Activated CD8-positive, alpha-beta memory T cell treated with anti-CD3 and anti-CD28 coated beads for 4 hours (primary cell): ENCODE data around the gene TPPP2.
A peak's percentile ranks its signal among the peaks of the same experiment; 100 is the strongest.

Experiments used
- DNase-seq, 2 donors: peaks; one replicate each; pipeline ENCODE4 v3.0.0-alpha.2; 2020; ENCODE audit warnings: low read depth in 2 of 2

TPPP2 gene

GRCh38 chr14:21057803-21058675 lies 28.0 kb downstream of the TPPP2 start, which contains the start of gene RNASE8:
Gene RNASE8, plus strand, starts transcription at chr14:21057822. Its CDS starts 71 bp downstream, at chr14:21057893.
- no peak for DNase-seq

- no peak for DNase-seq
These were observed 28.9 kb downstream of the TPPP2 start for GRCh38 chr14:21058903-21059302.

- no peak for DNase-seq
These were observed 30.0 kb downstream of the TPPP2 start for GRCh38 chr14:21059842-21060613.

GRCh38 chr14:21060614-21061346 lies 30.8 kb downstream of the TPPP2 start:
- no peak for DNase-seq

- no peak for DNase-seq
These were observed 31.3 kb downstream of the TPPP2 start for GRCh38 chr14:21061347-21061668.

- DNase-seq: no peak
These were observed 33.5 kb downstream of the TPPP2 start for GRCh38 chr14:21063479-21063878.

GRCh38 chr14:21066882-21067502 lies 37.0 kb downstream of the TPPP2 start:
- DNase-seq: no peak

GRCh38 chr14:21068521-21069387 lies 38.7 kb downstream of the TPPP2 start:
- peak in 1 of 2 donors; percentile 31 for DNase-seq

GRCh38 chr14:21069388-21070082 lies 39.5 kb downstream of the TPPP2 start:
- no peak for DNase-seq

GRCh38 chr14:21070083-21070609 lies 40.1 kb downstream of the TPPP2 start, which contains the start of gene ARHGEF40:
Gene ARHGEF40, plus strand, starts transcription at chr14:21070304. Its CDS starts 93 bp downstream, at chr14:21070397.
- no peak for DNase-seq

GRCh38 chr14:21070610-21071224 lies 40.7 kb downstream of the TPPP2 start:
- DNase-seq: no peak

GRCh38 chr14:21071225-21072030 lies 41.4 kb downstream of the TPPP2 start:
- DNase-seq: no peak

- DNase-seq: no peak
These were observed 42.0 kb downstream of the TPPP2 start for GRCh38 chr14:21072031-21072473.

- no peak for DNase-seq
These were observed 42.8 kb downstream of the TPPP2 start for GRCh38 chr14:21072781-21073339.

GRCh38 chr14:21073921-21074320 lies 43.9 kb downstream of the TPPP2 start:
- no peak for DNase-seq

- DNase-seq: no peak
These were observed 44.6 kb downstream of the TPPP2 start for GRCh38 chr14:21074398-21075272.
